VCaP (cell line): Measurements from ENCODE around the gene GPD2.

Experiments used
- H3K27ac ChIP-seq: fragments of 450-650 bp; 2 replicates; pipeline ENCODE4 v1.5.1; 2017
- CTCF ChIP-seq: fragments of 450-650 bp; conservative IDR thresholded peaks from 2 replicates; pipeline ENCODE4 v1.5.1; 2017; ENCODE audit warnings: mild to moderate bottlenecking, moderate library complexity

Gene GPD2

DNA sequence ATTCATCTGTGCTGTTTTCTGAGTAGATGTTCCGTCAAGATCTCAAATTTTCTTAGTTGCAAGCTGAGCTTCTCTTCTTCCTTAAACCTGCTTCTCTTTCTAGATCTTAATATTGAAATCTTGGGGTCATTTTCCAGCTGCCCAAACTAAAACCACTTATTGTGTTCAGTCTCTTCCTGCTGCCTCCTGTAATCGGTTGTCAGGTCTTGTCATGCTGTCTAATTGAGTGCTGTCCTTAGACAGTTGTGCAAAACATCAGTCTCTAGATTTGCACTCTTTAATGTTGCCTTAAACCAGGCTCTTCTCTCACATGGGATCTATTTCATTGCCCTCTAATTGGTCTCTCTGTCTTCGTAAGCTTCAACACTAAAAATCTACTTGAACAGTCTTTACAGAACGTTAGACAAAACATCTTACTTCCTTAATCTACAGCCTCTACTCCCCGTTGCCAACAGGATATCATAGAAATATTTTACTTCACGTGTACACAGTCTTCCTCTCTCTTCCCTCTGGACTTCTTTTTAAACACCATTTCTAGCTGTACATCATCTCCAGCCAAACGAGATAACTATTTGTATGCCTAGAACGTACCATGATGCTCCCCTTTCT is 34.9 kb downstream of the GPD2 start:
- no peak for TF ChIP-seq CTCF
- no peak overlapping the region for H3K27ac ChIP-seq

DNA sequence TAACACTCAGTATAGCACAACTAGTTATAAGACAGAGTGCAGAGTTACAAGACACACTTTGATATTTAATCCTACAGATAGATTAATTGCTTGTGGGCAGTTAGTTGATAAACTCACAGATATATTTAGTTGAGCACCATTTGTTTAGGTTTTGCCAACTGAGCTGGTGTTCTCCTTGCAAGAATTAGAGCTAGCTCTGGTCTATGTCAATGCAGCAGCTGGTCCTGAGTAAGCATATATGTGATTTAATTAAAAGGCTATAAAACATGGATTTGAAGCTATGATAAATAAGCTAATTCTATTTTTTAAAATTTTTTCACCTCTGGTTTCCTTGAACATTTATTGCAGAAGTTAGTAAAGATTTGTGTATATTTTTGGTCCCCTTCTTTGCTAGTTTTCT is 35.6 kb downstream of the GPD2 start:
- no peak overlapping the region for H3K27ac ChIP-seq
- TF ChIP-seq CTCF, result no peak

GRCh38 chr2:156472686-156473085 is 36.5 kb downstream of the GPD2 start:
- no peak for TF ChIP-seq CTCF
- no peak overlapping the region for H3K27ac ChIP-seq

DNA sequence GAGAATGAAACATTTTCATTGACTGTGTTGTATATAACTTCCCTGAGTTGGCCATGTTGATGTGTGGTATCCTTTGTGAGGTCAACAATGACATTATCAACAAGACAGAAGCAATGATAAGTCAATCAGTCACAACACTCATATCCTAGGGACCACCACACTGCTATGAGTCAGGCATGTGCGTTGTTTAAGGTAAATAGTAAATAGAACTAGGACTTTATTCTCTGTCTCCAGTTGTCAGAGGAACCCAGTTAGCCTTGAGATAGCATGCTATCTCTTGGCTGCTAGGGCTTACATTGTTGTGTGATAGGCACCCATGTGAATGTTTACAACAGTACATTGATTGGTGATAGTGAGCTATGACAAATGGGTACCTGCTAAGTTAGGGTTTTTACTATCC is 37.3 kb downstream of the GPD2 start:
- H3K27ac ChIP-seq, result no peak overlapping the region
- no peak for TF ChIP-seq CTCF

GRCh38 chr2:156474401-156474800 is 38.2 kb downstream of the GPD2 start:
- TF ChIP-seq CTCF, result no peak
- H3K27ac ChIP-seq, result no peak overlapping the region

DNA sequence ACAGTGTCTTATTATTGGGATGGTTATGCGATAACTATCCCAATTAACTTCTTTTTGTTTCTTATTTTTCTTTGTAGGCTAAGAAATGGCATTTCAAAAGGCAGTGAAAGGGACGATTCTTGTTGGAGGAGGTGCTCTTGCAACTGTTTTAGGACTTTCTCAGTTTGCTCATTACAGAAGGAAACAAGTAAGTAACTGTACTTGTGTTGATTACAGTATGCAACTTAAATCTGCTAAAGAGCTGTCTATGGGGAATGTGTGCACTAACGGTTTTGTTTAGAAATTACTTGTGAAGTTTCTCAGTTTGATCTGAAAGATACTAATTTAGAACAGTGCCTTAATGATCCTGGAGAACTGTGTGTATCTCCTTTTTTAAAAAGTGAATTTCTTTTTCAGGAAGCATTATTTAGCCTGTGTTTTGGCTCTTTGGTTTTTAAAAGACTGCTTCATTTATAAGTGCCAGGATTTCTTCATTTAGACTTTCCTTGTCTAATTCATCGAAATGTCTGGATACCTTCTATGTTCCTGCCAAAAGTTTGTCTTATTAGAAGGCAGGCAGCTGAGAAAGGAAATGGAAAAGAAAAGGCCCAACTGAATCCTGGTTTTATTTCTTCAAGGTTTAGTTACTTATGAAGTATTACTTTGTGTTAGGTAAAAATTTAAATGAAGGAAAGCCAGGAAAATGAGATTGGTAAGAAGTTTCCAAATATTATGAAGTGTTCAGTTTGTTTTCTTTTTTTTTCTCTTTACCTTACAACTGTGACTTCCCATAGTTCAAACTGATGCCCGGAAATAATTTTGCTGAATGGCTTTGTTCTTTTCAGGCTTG is 40.1 kb downstream of the GPD2 start:
- no peak overlapping the region for H3K27ac ChIP-seq
- TF ChIP-seq CTCF, result no peak

DNA sequence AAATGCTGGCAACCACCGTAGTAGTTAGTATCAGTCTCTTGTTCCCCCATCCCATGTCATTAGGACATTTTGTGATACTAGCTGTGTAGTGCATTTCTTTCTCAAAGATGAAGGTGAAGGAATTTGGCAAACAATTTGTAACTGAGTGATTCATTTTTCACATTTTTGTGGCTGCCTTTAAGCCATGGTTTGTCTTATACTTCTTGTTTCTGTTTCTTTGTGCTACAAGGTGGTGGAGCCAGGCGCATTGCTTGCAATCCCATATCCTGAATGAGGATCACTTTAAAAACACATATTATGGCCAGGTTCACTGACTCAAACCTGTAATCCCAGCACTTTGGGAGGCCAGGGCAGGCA is 40.6 kb downstream of the GPD2 start:
- no peak overlapping the region for H3K27ac ChIP-seq
- no peak for TF ChIP-seq CTCF
